Measurements from ENCODE around the gene ACAP1. TPM values are rescaled to one million over a fixed set of nuclear protein-coding genes. Genes with fewer than 3 reads are reported as not detected.
A peak's percentile ranks its signal among the peaks of the same experiment; 100 is the strongest.
"Not testable (repeated sequence)": the region's sequence is repeated elsewhere in the genome, so short reads cannot be mapped to it uniquely, and the experiment has no call there.

Gene ACAP1
- total and polyA plus RNA-seq, 2 donors (not counting 1 experiment from before 2014, with no cell fraction given) = 0.06 to 2.1 TPM

DNA sequence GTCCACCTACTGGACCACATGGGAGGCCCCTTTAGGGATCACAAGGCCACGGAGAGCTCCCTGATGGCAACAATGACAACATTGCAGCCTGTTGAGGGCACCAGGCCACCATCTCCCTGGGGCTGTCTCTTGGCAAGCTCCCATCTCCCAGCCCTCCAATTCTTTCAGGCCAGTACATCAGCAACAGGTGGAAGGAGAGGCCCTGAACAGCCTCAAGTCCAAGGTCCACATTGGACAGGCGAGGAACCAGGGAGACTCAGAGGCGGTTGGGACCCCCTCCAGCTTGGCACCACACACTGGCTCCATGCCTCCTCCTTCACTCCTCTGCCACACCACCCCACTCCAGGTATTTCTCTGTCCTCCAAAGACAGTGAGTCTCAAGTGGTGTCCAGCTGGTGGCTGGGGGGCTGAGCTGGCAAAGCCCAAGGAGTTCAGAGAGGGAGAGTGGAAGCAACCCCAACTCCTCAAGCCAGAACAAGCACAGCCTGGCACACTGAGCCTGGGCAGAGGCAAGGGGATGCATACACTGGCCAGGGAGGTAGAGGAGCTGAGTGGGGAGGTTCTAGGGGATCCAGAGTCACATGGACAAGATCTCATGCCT is 1.3 kb upstream of the ACAP1 start:
- TF ChIP-seq, protein P1, sequence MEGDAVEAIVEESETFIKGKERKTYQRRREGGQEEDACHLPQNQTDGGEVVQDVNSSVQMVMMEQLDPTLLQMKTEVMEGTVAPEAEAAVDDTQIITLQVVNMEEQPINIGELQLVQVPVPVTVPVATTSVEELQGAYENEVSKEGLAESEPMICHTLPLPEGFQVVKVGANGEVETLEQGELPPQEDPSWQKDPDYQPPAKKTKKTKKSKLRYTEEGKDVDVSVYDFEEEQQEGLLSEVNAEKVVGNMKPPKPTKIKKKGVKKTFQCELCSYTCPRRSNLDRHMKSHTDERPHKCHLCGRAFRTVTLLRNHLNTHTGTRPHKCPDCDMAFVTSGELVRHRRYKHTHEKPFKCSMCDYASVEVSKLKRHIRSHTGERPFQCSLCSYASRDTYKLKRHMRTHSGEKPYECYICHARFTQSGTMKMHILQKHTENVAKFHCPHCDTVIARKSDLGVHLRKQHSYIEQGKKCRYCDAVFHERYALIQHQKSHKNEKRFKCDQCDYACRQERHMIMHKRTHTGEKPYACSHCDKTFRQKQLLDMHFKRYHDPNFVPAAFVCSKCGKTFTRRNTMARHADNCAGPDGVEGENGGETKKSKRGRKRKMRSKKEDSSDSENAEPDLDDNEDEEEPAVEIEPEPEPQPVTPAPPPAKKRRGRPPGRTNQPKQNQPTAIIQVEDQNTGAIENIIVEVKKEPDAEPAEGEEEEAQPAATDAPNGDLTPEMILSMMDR (conservative IDR thresholded peaks at IDR 0.05 in 1 of 2, IDR thresholded peaks at IDR 0.05 in 1 of 2; ENCODE audit: low read depth in 1 of 2, low read length in 2 of 2) = no peak
- TF ChIP-seq EZH2 (IDR thresholded peaks at IDR 0.05; ENCODE audit: low read length, missing control alignments) = no peak
- Histone ChIP-seq H3K27ac (ENCODE audit: insufficient read depth, low read length) (no peak overlapping the region), H3K4me1 (ENCODE audit: control insufficient read depth, extremely low read depth, insufficient read depth, low read length) (no peaks in the 10 kb centered on the region), H2AFZ (ENCODE audit: low read length) (no peak overlapping the region), H3K79me2 (ENCODE audit: control insufficient read depth, insufficient read depth, low read length) (no peaks in the 10 kb centered on the region), H3K4me3 (replicated peaks in 1 of 4; ENCODE audit: control extremely low read depth in 1 of 4, insufficient read depth in 1 of 4, low read depth in 3 of 4, low read length in 4 of 4) (no peak overlapping the region), H3K9me3 (ENCODE audit: control insufficient read depth, insufficient read depth, low read depth, low read length) (no peaks in the 10 kb centered on the region), H3K4me2 (ENCODE audit: extremely low read depth, insufficient read depth, low read length) (no peak overlapping the region), H3K9ac (ENCODE audit: insufficient read depth, low read length) (no peak overlapping the region), H3K27me3 (ENCODE audit: control insufficient read depth, insufficient read depth, low read length) (peaks cover 11% of the 10 kb centered on the region), H4K20me1 (ENCODE audit: control insufficient read depth, extremely low read depth, insufficient read depth, low read length) (no peaks in the 10 kb centered on the region), H3K36me3 (ENCODE audit: control insufficient read depth, insufficient read depth, low read length) (no peaks in the 10 kb centered on the region)
- DNase-seq (ENCODE audit: low read depth in 2 of 2) = no peak

DNA sequence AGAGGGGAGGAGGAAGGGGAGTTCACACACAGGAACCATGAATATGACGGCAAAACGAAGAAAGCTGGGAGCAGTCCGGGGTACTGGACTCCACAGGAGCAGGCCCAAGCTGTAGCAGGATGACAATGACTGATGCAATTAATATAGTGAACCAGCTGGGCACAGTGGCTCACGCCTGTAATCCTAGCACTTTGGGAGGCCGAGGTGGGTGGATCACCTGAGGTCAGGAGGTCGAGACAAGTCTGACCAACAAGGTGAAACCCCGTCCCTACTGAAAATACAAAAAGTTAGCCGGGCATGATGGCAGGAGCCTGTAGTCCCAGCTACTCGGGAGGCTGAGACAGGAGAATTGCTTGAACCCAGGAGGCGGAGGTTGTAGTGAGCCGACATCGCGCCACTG is 564 bp upstream of the ACAP1 start:
- H3K79me2 ChIP-seq (ENCODE audit: control insufficient read depth, insufficient read depth, low read length); H2AFZ ChIP-seq (ENCODE audit: low read length); H3K9me3 ChIP-seq (ENCODE audit: control insufficient read depth, insufficient read depth, low read depth, low read length); H3K36me3 ChIP-seq (ENCODE audit: control insufficient read depth, insufficient read depth, low read length); H3K9ac ChIP-seq (ENCODE audit: insufficient read depth, low read length); DNase-seq (ENCODE audit: low read depth in 2 of 2); H3K4me1 ChIP-seq (ENCODE audit: control insufficient read depth, extremely low read depth, insufficient read depth, low read length); H3K4me2 ChIP-seq (ENCODE audit: extremely low read depth, insufficient read depth, low read length); H3K4me3 ChIP-seq (replicated peaks in 1 of 4; ENCODE audit: control extremely low read depth in 1 of 4, insufficient read depth in 1 of 4, low read depth in 3 of 4, low read length in 4 of 4); H4K20me1 ChIP-seq (ENCODE audit: control insufficient read depth, extremely low read depth, insufficient read depth, low read length); H3K27ac ChIP-seq (ENCODE audit: insufficient read depth, low read length): not testable (repeated sequence)
- peaks cover 11% of the 10 kb centered on the region for H3K27me3 ChIP-seq (ENCODE audit: control insufficient read depth, insufficient read depth, low read length)

DNA sequence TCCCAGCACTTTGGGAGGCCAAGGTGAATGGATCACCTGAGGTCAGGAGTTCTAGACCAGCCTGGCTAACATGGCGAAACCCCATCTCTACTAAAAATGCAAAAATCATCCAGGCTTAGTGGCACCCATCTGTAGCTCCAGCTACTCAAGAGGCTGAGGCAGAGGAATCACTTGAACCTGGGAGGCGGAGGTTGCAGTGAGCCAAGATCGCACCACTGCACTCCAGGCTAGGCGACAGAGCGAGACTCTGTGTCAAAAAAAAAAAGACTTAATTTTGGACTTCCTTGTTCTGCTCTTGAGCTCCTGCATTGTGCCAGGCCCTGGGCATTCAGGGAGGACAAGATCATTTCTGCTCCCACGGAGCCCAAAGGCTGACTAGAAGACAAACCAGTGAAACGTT is 1.3 kb downstream of the ACAP1 start:
- not testable (repeated sequence) for H2AFZ ChIP-seq (ENCODE audit: low read length); H3K4me1 ChIP-seq (ENCODE audit: control insufficient read depth, extremely low read depth, insufficient read depth, low read length); H3K27me3 ChIP-seq (ENCODE audit: control insufficient read depth, insufficient read depth, low read length); H3K9me3 ChIP-seq (ENCODE audit: control insufficient read depth, insufficient read depth, low read depth, low read length); H3K9ac ChIP-seq (ENCODE audit: insufficient read depth, low read length); H3K27ac ChIP-seq (ENCODE audit: insufficient read depth, low read length); H3K4me2 ChIP-seq (ENCODE audit: extremely low read depth, insufficient read depth, low read length); H3K79me2 ChIP-seq (ENCODE audit: control insufficient read depth, insufficient read depth, low read length); DNase-seq (ENCODE audit: low read depth in 2 of 2); H4K20me1 ChIP-seq (ENCODE audit: control insufficient read depth, extremely low read depth, insufficient read depth, low read length); H3K36me3 ChIP-seq (ENCODE audit: control insufficient read depth, insufficient read depth, low read length); H3K4me3 ChIP-seq (replicated peaks in 1 of 4; ENCODE audit: control extremely low read depth in 1 of 4, insufficient read depth in 1 of 4, low read depth in 3 of 4, low read length in 4 of 4)

DNA sequence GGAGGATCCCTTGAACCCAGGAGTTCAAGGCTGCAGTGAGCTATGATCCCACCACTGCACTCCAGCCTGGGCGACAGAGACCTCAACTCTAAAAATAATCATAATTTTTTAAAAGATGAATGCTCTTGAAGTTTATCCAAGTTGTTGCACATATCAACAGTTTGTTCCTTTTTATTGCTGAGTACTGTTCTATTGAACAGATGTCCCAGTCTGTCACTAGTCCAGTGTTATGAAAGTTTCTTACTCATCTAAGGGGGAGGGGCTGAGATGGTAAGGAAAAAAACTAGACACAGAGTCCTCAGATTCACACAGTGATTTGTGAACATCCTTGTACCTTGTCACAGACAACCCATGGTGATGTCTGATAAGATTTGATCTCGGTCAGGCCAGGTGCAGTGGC is 3.9 kb downstream of the ACAP1 start:
- Histone ChIP-seq H3K4me3 (replicated peaks in 1 of 4; ENCODE audit: control extremely low read depth in 1 of 4, insufficient read depth in 1 of 4, low read depth in 3 of 4, low read length in 4 of 4) (no peak overlapping the region), H3K79me2 (ENCODE audit: control insufficient read depth, insufficient read depth, low read length) (no peaks in the 10 kb centered on the region), H3K4me2 (ENCODE audit: extremely low read depth, insufficient read depth, low read length) (no peak overlapping the region), H3K9me3 (ENCODE audit: control insufficient read depth, insufficient read depth, low read depth, low read length) (no peaks in the 10 kb centered on the region), H3K27ac (ENCODE audit: insufficient read depth, low read length) (no peak overlapping the region), H3K4me1 (ENCODE audit: control insufficient read depth, extremely low read depth, insufficient read depth, low read length) (no peaks in the 10 kb centered on the region), H3K27me3 (ENCODE audit: control insufficient read depth, insufficient read depth, low read length) (peaks cover 9% of the 10 kb centered on the region), H3K9ac (ENCODE audit: insufficient read depth, low read length) (no peak overlapping the region), H3K36me3 (ENCODE audit: control insufficient read depth, insufficient read depth, low read length) (no peaks in the 10 kb centered on the region), H2AFZ (ENCODE audit: low read length) (no peak overlapping the region), H4K20me1 (ENCODE audit: control insufficient read depth, extremely low read depth, insufficient read depth, low read length) (no peaks in the 10 kb centered on the region)
- peak in 1 of 2 donors; percentile 31 for DNase-seq (ENCODE audit: low read depth in 2 of 2)
- TF ChIP-seq, protein P1 (conservative IDR thresholded peaks at IDR 0.05 in 1 of 2, IDR thresholded peaks at IDR 0.05 in 1 of 2; ENCODE audit: low read depth in 1 of 2, low read length in 2 of 2) = no peak
- no peak for TF ChIP-seq EZH2 (IDR thresholded peaks at IDR 0.05; ENCODE audit: low read length, missing control alignments)
